ENCODE data around the gene MRPL18. TPM values are rescaled to one million over a fixed set of nuclear protein-coding genes. Genes with fewer than 3 reads are reported as not detected.
"Not testable (repeated sequence)": the region's sequence is repeated elsewhere in the genome, so short reads cannot be mapped to it uniquely, and the experiment has no call there.

MRPL18 gene
- total RNA-seq, 1 donor from 2014 or later, result 28.8 TPM

GRCh38 chr6:159813781-159814180, 23.5 kb downstream of the MRPL18 start:
- DNase-seq (ENCODE audit: low spot score), result no peak

GRCh38 chr6:159815410-159815809, 25.1 kb downstream of the MRPL18 start:
- ATAC-seq (no peak), DNase-seq (ENCODE audit: low spot score) (no peak)

More at GRCh38 chr6:159813781-159814180, 23.5 kb downstream of the MRPL18 start:
- ATAC-seq, result no peak

GRCh38 chr6:159816775-159817174, 26.5 kb downstream of the MRPL18 start:
- DNase-seq (ENCODE audit: low spot score); ATAC-seq: not testable (repeated sequence)

GRCh38 chr6:159817951-159818739, 27.9 kb downstream of the MRPL18 start:
- DNase-seq (ENCODE audit: low spot score), result no peak
- no peak for ATAC-seq

- ATAC-seq, result no peak
- DNase-seq (ENCODE audit: low spot score), result no peak
Observed at GRCh38 chr6:159819098-159819497, 28.8 kb downstream of the MRPL18 start.

GRCh38 chr6:159819932-159820640, 29.8 kb downstream of the MRPL18 start:
- no peak for ATAC-seq

GRCh38 chr6:159821122-159821521, 30.9 kb downstream of the MRPL18 start:
- no peak for DNase-seq (ENCODE audit: low spot score)
- ATAC-seq, result no peak

More at GRCh38 chr6:159819932-159820640, 29.8 kb downstream of the MRPL18 start:
- DNase-seq (ENCODE audit: low spot score), result no peak

- ATAC-seq, result no peak
- DNase-seq (ENCODE audit: low spot score), result no peak
Observed at GRCh38 chr6:159821726-159822125, 31.5 kb downstream of the MRPL18 start.

GRCh38 chr6:159823953-159824352, 33.7 kb downstream of the MRPL18 start:
- ATAC-seq (no peak), DNase-seq (ENCODE audit: low spot score) (no peak)

- not testable (repeated sequence) for DNase-seq (ENCODE audit: low spot score); ATAC-seq
Observed at GRCh38 chr6:159824690-159825089, 34.4 kb downstream of the MRPL18 start.

- DNase-seq (ENCODE audit: low spot score), result no peak
Observed at GRCh38 chr6:159826004-159826403, 35.7 kb downstream of the MRPL18 start.

GRCh38 chr6:159826968-159827647, 36.8 kb downstream of the MRPL18 start:
- ATAC-seq (no peak), DNase-seq (ENCODE audit: low spot score) (no peak)

More at GRCh38 chr6:159826004-159826403, 35.7 kb downstream of the MRPL18 start:
- ATAC-seq, result no peak

GRCh38 chr6:159828074-159828473, 37.8 kb downstream of the MRPL18 start:
- DNase-seq (ENCODE audit: low spot score), result no peak
- ATAC-seq, result no peak

GRCh38 chr6:159829526-159829925, 39.3 kb downstream of the MRPL18 start:
- DNase-seq (ENCODE audit: low spot score), result no peak
- ATAC-seq, result no peak

- ATAC-seq (no peak), DNase-seq (ENCODE audit: low spot score) (no peak)
Observed at GRCh38 chr6:159830501-159831372, 40.5 kb downstream of the MRPL18 start.

- ATAC-seq, result no peak
- DNase-seq (ENCODE audit: low spot score), result no peak
Observed at GRCh38 chr6:159831373-159831679, 41.1 kb downstream of the MRPL18 start.

- no peak for DNase-seq (ENCODE audit: low spot score)
- no peak for ATAC-seq
Observed at GRCh38 chr6:159832946-159833345, 42.7 kb downstream of the MRPL18 start.

- no peak for ATAC-seq
Observed at GRCh38 chr6:159833556-159833955, 43.3 kb downstream of the MRPL18 start.

GRCh38 chr6:159833997-159834603, 43.8 kb downstream of the MRPL18 start:
- no peak for DNase-seq (ENCODE audit: low spot score)
- no peak for ATAC-seq

More at GRCh38 chr6:159833556-159833955, 43.3 kb downstream of the MRPL18 start:
- no peak for DNase-seq (ENCODE audit: low spot score)
